LHCN-M2 (cell line): ENCODE data around the gene SOHLH1. TPM values are rescaled to one million over a fixed set of nuclear protein-coding genes. Genes with fewer than 3 reads are reported as not detected.

Experiments used
- DNase-seq: peaks from one replicate; pipeline ENCODE4 v3.0.0-alpha.2; 2012; ENCODE audit warnings: low read depth
- polyA plus RNA-seq: library from polyadenylated mRNA; unstranded; fragments of >200 nt; gene quantifications from one replicate; pipeline ENCODE4 v1.2.1, GENCODE V29; 2012; ENCODE audit warnings: missing spikeins
- total RNA-seq: library from RNA; depleted of rRNA; stranded (reverse); fragments of >200 nt; gene quantifications from 2 replicates; pipeline ENCODE4 v1.2.3, GENCODE V29; 2014; rRNA removed

Gene SOHLH1, protein sequence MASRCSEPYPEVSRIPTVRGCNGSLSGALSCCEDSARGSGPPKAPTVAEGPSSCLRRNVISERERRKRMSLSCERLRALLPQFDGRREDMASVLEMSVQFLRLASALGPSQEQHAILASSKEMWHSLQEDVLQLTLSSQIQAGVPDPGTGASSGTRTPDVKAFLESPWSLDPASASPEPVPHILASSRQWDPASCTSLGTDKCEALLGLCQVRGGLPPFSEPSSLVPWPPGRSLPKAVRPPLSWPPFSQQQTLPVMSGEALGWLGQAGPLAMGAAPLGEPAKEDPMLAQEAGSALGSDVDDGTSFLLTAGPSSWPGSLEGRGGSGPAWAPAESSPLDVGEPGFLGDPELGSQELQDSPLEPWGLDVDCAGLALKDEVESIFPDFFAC
- total RNA-seq: not detected in 2 replicates
- not detected for polyA plus RNA-seq

GRCh38 chr9:135699440-135699839 lies at the start of gene SOHLH1:
Gene SOHLH1 (minus strand): TSS chr9:135699481. CDS start chr9:135699467, 14 bp downstream.
- DNase-seq: no peak

- DNase-seq: no peak
These were observed 49.4 kb upstream of the SOHLH1 start for GRCh38 chr9:135748676-135749075.

GRCh38 chr9:135747311-135747710 lies 48.0 kb upstream of the SOHLH1 start:
- DNase-seq: no peak

- no peak for DNase-seq
These were observed 47.3 kb upstream of the SOHLH1 start for GRCh38 chr9:135746565-135746964.

DNA sequence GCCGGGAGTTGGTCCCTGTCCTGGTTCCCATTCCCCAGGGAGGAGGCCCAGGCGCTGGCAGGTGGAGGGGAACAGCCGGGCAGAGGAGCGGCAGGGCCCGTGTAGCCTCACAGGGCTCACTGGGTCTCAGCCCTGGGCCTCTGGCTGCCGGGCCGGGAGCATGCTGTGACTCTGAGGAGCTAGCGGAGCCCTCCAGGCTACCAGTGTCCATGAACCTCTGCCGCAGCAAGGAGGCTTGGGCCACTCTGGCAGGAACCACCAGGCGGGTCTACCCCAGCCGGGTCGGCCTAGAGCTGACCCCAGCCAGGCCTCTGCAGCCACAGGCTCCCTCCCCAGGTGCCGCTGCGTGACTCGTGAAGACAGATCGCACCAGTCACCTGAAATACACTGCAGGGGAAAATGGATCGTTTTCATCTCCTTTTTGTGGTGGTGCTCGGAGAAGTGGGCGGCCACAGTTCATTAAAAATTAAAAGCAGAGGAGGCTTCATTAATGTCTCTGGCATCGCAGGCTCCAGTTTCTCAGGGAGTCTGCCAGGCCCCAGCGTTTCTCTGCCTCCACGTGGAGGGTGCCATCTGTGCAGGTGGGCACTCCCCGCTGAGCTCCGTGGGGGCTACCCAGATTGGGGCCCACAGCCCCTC lies 46.5 kb upstream of the SOHLH1 start:
- DNase-seq: no peak

DNA sequence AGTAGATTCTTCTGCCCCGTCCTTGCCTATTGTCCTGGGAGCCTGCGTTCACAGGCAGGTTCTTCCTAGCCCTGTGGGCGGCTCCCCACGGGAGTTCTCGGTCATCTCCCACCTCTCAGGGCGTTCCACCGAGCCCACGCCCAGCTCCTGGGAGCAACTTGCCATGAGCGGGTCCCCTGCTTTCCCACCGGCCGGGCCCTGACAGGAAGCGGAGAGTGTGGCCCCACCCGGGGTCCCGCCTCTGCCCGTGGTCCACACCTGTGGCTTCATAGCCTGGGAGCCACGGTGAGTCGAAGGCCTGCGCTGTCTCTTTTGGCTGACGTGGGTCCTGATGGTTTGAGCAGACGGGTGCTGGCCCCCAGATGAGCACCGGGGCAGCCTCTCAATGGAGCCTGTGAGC lies 45.9 kb upstream of the SOHLH1 start:
- DNase-seq: no peak

DNA sequence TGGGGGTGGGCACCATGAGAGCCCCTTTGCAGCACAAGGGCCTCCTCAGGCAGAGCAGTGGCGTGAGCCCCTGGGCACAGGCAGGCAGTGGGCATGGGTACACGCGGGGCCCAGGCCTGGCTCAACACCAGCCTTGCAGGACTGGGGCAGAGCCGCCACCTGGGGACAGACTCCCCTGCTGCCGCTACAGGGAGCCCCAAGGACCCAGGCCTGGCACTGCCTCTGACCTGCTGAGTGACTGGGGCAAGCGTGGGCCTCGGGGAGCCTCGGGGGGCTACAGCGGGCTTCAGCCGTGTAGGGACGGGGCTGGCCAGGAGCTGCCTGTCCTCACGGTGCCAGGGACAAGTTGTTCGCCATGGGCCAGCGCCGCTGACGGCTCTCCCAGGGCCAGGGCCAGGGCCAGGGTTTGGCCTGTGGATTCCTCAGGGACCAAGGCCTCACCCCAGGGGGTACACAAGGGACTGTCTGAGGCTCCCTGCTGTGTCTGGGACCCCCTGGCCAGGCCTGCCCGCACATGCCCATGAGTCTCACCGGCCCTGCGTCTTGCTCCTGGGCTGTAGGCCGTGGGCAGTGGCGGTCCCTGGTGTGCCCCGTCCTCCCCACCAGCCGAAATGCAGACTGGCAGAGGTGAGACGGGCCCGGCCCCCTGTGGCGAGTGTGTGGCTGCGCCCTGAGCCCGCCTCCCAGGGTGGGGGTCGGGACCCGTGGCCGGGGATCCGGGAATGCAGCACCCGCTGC lies 45.2 kb upstream of the SOHLH1 start:
- no peak for DNase-seq

- no peak for DNase-seq
These were observed 44.5 kb upstream of the SOHLH1 start for GRCh38 chr9:135743546-135744332.

DNA sequence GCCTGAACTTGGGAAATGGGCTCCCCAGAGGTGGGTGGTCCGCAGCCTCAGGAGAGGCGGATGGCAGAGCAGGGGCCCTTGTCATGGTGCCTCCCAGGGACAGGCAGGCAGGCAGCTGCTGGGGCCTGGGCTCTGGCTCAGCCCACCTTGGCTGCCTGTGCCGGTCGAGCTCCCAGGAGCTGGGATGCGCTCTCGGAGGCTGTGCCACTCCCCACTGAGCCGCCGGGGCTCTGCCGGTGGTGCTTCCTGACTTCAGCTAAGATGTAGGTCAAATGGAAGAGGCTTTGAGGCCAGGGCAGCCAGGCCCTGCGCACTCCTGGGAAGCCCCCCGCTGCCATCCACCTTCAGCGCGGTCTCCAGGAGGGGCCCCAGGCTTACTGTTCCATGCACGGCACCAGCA lies 43.7 kb upstream of the SOHLH1 start:
- DNase-seq: no peak

DNA sequence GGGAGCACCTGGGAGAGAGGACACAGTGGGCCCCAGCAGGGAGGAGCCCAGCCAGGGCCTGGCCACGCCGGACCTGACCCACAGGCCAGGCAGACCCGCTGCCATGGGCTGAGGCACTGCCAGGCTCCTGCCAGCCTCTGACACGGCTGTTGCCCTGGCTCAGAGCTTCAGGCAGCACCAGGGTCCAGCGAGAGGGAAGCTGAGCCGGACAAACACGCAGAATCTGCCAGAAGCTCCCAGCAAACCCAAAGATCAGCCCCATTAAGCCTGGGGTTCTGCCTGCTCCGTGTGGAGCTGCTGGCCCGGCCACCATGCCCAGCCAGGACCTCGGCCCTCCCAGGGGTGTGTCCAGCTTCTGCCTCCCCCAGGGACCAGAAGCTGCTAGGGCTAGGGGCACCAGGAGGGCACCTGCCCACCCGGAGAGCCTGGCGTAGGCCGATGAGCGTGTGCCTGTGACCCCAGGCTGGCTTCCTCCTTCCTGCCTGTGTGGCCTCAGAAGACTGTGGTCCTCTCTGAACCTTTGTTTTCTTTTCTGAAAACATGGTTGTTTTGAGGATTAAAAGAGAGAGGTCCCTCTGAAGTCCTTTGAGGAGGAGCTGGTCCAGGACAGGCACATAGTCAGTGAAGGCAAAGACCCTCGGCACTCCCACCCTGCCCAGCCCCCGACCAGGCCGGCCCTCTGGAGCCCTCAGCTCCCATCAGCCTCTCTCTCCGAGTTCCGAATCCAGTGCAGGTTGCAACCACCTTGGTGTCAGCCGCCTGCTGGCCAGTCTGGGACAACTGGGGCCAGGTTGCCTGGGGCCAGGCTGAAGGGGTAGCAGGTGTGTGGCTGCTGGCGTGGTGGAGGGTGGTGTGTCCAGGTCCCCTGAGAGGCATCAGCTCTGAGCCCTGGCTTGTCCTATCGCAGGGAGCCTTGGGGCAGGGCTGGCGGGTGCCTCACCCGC lies 42.3 kb upstream of the SOHLH1 start:
- no peak for DNase-seq

DNA sequence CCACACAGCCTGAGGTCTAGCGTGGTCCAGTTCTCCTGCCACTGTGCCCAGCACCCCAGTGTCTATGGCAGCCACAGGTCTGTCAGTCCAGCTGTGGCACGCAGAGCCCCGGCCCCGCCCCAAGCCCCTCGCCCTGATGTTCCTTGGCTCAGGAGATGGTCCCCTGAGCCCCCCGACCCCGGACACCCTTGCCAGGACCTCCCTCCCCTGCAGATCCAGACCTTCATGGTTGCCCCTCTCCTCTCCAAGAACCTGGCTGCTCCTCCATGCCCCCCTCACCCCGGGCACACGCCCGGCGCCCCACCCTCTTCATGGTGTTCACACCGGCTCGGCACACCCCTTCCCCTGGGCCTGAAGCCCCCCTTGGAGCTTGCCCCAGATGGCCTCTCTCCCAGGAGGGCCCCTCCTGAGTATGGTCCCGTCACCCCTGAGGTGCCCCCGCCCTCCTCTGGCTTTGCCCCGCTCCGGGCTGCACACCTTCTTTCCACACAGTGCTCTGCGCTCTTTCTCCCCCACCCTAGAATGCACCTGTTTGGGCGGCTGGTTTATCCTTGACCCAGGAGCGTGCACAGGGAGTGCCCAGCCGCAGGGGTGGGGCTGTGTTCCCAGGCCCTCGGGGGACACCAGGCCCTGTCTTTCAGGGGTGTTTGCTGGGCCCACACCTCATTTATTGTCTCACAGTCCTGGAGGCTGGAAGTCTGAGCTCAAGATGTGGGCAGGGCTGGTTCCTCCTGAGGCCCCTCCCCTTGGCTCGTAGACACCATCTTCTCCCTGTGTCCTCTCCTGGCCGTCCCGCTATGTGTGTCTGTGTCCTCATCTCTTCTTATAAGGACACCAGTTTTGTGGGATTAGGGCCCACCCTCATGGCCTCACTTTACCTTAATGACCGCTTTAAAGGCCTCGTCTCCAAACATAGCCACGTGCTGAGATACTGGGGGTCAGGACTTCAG lies 40.3 kb upstream of the SOHLH1 start:
- no peak for DNase-seq

GRCh38 chr9:135737840-135738521 lies 38.7 kb upstream of the SOHLH1 start:
- DNase-seq: no peak

GRCh38 chr9:135736979-135737839 lies 37.9 kb upstream of the SOHLH1 start:
- no peak for DNase-seq

DNA sequence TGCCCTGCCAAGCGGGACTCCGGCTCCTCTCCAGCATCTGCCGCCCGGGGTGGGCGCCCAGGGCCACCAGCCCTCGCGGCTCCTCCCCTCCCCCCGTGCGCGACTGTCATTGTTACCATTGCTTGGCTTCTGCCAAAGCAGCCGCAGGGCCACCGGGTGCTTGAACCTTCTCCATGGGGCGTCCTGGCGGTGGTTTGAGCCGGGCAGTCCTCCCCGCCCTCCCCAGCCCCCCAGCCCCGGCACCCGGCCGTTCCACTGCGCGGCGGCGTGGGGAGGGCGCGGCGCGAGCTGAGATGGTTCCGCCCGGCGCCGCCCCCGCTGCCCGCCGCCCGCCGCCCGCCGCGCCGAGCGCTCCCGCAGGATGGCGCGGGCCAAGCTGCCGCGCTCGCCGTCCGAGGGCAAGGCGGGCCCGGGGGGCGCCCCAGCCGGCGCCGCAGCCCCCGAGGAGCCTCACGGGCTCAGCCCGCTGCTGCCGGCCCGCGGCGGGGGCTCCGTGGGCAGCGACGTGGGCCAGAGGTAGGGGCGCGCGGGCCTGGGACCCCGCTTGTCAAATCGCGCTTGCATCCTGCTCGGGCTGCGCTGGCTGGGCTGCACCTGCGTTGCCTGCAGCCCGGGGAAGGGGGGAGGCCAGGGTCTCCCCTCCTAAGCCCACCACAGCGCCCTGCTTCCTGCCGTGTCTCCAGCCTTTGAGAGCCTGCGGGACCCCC lies 37.1 kb upstream of the SOHLH1 start:
- no peak for DNase-seq

DNA sequence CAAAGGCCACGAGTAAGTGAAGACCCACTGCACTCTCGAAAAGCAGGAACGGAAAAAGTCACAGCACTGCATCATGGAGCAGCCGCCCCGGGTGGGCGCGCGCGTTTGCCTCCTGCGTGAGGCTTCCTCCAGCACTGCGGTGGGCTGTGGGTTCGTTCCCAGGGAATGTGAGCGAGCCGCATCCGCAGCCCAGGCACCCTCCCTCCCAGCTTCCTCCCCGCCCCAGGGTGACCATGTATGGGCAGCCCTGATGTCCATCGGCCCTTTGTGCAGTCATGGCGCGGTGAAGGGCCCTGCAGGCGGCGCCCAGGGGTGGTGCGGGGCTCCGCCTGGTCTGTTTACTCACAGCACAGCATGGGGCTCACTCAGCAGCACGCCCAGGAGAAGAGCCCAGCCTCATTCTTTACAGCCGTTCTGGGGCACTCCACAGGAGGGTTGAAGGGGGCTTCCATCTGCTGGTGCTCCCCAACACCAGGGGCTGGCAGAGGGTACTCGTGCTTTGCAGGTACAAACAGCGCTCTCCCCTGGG lies 35.4 kb upstream of the SOHLH1 start:
- no peak for DNase-seq

GRCh38 chr9:135732569-135733257 lies 33.4 kb upstream of the SOHLH1 start:
- no peak for DNase-seq
